ENCODE data around the gene DNAJC7.
"Not testable (repeated sequence)": the region's sequence is repeated elsewhere in the genome, so short reads cannot be mapped to it uniquely, and the experiment has no call there.

The DNAJC7 gene

DNA sequence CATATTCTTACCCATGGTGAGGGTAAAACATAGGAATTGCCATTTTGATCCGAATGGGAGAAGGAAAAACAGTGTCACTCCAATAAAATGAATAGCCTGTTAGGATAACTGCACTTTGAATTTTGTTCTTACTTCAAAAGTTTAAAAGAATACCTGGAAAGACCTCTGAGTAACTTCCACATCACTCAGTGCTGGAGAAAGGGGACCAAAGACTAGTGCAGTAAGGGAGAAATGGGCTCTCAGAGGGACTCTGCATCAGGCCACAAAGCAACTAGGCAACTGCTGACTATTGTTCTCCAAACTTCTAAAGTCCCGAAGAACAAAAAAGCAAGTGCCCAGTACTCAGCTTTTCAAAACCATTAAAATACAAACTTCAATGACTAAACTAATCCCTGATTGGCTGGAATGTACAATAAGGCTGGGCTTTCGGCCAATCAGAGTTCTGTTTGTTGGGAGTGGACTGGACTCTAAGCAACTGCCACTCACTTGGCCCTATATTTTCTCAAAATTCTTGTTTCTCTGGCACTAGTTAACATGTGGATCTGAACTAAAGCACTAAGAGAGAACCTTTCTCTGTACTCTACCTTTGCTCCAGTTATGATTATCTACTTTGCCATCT, 6.2 kb downstream of the DNAJC7 start:
- no peak for DNase-seq

DNA sequence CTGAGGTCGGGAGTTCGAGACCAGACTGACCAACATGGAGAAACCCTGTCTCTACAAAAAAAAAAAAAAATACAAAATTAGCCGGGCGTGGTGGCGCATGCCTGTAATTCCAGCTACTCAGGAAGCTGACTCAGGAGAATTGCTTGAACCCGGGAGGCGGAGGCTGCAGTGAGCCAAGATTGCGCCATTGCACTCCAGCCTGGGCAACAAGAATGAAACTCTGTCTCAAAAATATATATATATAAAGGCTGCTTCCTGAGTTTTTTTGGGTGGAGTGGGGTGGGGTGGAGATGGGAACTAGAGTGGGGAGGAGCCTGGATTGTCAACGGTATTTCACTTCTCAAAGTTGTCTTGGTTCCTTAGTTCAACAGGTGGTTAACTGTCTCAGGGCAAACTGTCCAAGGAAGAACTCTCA, 7.0 kb downstream of the DNAJC7 start:
- DNase-seq = not testable (repeated sequence)

DNA sequence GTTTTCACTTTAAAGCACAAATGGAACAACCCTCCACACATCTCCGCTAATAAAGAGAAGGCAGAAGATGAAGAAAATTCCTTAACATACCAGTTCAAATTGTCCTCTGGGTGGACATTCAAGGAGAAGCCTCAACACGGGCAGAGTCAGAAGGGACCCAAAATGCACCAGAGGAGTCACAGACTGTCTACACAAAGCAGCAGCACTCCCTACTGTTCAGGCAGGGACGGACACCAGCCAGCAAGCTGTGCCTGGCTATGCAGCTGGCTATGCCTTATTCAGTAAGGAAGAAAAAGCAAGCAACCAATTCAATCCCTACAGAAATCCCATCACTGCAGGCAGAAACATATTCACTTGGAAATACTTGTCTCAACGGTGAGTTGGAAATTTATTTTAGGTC, 8.1 kb downstream of the DNAJC7 start:
- no peak for DNase-seq

- no peak for DNase-seq
These were observed 12.1 kb downstream of the DNAJC7 start for GRCh38 chr17:42005166-42005565.

DNA sequence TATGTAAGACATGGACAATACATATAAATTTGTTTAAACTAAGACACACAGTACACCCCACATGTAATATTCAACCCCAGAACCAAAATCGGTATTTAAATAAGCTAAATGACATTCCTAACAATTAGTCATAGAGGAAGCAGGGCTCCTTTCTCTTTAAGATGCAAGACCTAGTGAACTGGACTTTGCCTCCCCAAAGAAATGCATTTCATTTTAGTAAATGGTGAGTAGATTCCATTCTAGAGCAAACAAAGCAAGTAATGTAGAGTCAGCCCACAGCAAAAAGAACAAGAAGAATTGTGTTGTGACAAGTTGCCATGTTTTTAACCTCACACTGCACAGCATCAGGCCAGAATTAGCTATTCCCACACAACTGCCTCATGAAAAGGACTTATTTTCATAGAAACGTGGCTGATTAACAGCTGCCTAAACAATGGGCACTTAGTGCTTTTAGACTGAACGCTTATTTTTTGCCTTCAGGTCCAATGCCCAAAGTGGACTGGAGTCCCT, 14.4 kb downstream of the DNAJC7 start:
- DNase-seq = no peak

GRCh38 chr17:42002175-42002791, 15.0 kb downstream of the DNAJC7 start:
- DNase-seq = no peak

GRCh38 chr17:42001729-42002128, 15.5 kb downstream of the DNAJC7 start:
- no peak for DNase-seq

DNA sequence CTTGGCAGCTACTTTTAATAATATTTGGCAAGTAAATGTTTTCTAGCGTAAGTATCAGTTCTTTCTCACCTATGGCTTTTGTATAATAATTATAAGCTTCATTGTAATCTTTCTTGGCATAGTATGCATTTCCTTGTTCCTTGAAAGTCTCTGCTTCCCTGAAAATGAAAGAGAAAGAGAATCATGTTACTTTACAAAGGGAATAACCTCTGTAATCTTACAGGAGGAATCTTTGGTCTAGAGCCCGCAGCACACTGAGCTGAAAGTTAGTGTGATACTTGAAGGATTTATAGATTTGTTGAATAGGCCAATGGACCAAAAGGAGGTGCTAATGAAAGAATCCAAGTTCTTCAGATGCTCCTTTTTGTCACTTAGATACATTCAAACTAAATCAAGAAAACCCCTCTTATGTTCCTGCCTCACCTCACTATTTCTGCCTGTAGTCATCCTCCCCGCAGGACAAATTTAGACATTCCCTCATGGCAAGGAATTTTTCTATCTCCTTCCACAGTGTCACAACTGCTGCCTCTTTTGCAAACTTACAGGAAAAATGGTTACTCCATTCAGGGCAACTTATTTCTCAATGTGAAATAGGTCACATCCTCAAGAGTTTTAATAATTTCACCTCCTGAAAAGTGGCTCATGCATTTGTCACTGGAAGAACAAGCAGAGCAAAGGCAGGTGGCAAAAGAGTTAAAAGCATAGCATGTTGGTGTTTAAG, 16.7 kb downstream of the DNAJC7 start:
- no peak for DNase-seq

DNA sequence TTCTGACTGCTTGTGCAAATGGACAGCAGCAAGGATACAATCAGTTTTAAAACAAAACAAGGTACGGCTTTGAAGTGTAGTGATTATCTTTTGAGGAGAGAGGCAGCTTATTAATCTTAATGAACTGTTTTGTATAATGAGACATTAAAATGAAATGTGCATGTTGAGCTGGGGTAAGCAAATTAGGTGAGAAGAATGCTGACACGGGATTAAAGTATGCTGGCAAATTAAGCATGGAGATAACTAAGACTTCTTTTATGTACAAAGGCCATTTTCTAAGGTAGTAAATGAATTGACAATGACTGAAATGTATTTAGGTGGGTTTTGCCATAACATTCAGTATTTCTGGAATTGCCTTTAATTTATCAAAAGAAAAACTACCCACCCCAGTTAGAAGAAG, 18.7 kb downstream of the DNAJC7 start:
- no peak for DNase-seq

GRCh38 chr17:41996855-41997164, 20.4 kb downstream of the DNAJC7 start:
- DNase-seq = no peak

- DNase-seq = no peak
These were observed 24.7 kb downstream of the DNAJC7 start for GRCh38 chr17:41992576-41992975.

- DNase-seq = no peak
These were observed 27.4 kb downstream of the DNAJC7 start for GRCh38 chr17:41989702-41990419.

DNA sequence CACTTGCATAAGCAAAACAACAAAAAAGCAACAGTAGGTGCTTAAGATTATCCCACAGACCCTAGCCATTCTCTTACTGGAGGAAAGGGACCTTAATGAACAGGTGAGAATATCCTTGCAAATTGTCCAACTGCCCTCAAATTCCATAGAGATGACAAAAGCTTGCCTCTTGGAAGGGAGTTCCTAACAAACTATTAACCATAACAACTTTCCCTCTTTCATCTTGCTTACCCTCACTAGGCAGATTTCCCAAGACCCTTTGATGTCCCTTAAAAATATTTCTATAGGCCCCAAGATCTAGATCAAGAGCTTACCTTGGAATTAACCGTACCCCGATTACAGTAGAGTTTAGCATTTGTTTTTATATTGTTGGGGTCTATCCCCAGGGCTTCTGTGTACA, 28.8 kb downstream of the DNAJC7 start:
- no peak for DNase-seq

DNA sequence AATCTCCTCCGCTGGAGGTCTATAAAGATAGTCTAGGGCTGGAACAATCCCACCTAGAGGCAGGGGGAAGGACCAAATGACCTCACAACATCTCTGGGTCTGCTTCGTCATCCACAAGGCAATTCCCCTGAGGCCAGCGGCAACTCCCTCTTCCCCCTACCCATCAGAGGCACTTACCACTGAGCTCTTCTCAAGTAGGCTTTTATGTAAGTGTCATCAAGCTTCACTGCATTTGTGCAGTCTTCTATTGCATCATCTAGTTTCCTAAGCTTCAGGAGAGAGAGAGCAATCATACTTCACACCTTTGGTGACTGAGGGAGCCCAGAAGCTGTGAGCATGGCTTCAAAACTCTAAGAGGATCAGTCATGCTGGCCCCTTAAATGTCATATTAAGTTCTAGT, 29.6 kb downstream of the DNAJC7 start:
- no peak for DNase-seq

DNA sequence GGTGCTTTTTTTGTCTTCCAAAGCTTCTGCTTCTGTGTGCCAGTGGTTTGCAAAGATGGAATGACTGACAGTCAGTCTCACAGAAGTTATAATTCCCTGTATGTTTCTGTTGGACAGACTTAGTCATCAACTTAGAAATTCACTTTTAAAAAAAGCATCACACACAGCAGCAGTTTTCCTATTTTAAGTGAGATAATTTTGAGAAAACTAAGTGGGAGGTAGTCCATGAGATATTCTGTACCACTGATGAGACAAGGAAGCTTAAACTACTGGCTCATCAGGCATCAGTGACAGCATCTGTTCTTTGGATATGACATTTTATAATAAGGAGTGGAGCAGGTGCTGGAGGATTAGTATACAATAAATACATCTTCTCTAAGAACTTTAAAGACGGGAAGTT, 30.6 kb downstream of the DNAJC7 start:
- DNase-seq = no peak

GRCh38 chr17:41985919-41986318, 31.3 kb downstream of the DNAJC7 start:
- DNase-seq = no peak

DNA sequence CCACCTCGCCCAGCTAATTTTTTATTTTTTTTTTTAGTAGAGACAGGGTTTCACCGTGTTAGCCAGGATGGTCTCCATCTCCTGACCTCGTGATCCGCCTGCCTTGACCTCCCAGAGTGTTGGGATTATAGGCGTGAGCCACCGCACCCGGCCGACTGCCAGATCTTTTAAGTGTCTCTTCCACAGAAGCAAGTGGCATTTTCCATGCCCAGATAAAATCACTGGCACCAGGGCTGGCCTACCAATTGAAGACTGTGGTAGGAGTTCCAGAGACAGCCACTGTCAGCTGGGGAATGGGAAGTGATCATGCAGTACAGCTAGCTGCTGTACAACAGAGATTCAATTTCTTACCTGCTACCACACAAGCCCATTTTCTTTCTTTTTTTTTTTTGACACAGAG, 32.8 kb downstream of the DNAJC7 start:
- DNase-seq = no peak

GRCh38 chr17:41982026-41982760, 35.0 kb downstream of the DNAJC7 start:
- DNase-seq = no peak

DNA sequence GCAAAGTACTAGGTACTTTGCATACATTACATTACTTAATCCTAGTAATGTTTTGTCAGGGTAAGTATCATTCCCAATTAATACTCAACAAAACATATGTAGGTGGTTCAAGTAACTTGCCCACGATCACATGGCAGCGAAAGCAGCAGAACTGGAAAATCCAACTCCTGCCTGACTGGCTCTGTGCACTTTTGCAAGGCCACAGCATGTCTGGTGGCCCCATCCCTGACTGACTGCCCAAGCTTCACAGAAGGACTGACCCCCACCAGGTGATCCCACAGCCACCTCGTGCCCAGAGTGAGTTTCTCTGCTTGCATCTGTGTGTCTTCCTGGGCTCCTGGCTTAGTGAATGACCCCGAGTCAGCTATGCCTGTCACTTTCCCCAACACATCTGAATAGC, 39.2 kb downstream of the DNAJC7 start:
- DNase-seq = no peak

DNA sequence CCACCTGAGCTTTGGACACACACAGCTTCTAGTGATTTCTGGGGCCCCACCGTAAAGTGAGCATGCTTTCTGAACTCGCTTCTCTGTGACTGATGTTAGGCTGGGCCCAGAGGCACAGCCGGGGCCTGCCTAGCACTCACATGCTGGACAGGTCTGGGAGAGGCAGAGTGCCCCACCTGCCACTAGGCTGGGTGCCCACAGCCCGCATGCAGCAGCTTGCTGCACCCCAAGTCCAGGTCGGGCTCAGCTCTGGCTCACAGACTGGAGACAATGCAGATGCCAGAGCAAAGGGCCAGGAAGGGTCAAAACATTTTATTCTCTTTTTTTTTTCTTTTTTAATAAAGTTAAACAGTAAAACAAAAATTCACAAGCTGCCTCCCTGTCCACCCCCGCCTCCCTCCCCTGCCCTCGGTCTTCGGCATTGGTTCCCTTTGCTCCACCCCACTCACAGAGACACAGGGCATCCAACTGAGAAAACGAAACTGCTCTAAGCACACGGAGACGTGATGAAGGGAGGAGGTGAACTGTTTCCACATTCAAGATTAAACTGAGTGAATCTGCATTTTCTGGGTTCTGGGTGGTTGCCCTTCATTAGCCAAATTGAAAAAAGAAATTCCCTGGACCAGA, 41.0 kb downstream of the DNAJC7 start:
- DNase-seq = no peak

DNA sequence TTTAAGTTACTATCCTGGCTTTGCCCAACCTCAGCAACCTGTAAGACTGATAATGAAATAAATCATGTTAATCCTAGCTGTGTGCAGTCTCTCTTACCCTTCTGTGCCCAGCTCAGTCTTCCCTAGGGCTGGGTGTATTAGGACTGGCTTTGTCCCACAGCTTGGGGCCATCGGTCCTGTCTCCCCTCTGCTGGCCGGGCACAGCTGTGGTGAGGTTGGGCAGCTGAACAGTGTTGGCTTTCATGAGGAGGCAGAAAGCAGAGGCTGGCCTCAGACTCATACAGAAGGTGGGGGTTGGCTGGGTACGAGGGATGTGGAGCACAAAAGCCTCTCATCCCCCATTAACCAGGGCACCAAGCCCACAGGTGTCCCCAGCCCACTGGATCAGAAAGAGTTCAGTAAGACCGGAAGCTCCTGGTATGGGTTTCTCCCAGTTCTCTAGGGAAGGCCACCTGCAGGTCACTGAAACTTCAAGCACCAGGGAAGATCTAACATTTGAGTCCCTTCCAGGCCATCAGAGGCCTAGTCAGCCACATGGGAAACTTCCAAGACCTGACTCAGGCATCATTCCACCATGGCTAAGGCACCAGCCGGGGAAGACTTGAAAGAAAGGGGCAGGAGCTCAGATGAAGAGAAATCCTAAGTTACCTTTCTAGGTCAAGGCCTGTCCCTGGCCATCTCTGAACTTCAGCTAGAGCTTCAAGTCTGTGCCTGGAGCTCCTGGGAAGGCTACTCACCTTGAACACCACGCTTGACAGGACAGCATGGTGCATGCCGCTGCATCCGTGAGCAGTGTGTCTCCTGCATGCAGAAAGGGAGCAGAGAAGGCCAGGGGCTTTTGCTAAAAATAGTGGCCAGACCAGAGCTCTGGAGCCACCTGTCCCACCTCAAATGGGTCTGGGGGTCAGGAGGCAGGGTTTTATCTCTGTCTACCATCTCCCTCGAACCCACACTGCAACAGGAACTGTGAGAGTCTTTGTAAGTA, 41.8 kb downstream of the DNAJC7 start:
- no peak for DNase-seq
